Esophagus muscularis mucosa (tissue), 4 donors: ENCODE measurements around the gene ADAMTS13.

Experiments
- EP300 ChIP-seq: sonication (generic); formaldehyde crosslinking; IDR thresholded peaks from one replicate; pipeline ENCODE4 v1.6.1; 2017; ENCODE audit warnings: antibody characterized with exemption
- POLR2A ChIP-seq: fragments of 450-650 bp; IDR thresholded peaks from one replicate; pipeline ENCODE4 v1.6.1; 2017; ENCODE audit warnings: antibody characterized with exemption, moderate library complexity, mild to moderate bottlenecking, low read depth
- TF ChIP-seq, protein P1 (sequence below), 3 experiments: fragments of 200-600 bp in 2 of 3; fragments of 450-650 bp in 1 of 3; sonication (generic) in 2 of 3; IDR thresholded peaks; one replicate each; pipeline ENCODE4 v1.5.1; 2017 to 2019; ENCODE audit warnings: antibody characterized with exemption in 3 of 3, mild to moderate bottlenecking in 2 of 3, moderate library complexity in 1 of 3

DNA sequence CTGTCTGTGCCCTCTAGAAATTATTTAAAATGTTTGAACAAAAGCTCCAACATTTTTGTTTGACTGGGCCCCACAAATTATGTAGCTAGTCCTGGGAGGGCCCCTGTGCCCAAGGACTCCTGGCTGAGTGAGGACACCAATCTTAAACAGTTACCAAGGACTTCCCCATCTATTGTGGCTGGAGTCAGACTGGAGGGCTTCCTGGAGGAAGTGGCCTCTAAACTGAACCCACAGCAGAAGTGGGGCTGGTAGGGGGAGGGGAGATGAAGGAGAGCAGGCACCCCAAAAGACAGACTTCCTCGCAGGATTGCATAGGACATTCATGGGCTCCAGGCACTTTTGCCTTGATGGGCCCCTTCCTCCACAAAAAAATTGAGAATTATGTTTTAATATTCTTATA, 8.1 kb downstream of the ADAMTS13 start:
- TF ChIP-seq, protein P1, sequence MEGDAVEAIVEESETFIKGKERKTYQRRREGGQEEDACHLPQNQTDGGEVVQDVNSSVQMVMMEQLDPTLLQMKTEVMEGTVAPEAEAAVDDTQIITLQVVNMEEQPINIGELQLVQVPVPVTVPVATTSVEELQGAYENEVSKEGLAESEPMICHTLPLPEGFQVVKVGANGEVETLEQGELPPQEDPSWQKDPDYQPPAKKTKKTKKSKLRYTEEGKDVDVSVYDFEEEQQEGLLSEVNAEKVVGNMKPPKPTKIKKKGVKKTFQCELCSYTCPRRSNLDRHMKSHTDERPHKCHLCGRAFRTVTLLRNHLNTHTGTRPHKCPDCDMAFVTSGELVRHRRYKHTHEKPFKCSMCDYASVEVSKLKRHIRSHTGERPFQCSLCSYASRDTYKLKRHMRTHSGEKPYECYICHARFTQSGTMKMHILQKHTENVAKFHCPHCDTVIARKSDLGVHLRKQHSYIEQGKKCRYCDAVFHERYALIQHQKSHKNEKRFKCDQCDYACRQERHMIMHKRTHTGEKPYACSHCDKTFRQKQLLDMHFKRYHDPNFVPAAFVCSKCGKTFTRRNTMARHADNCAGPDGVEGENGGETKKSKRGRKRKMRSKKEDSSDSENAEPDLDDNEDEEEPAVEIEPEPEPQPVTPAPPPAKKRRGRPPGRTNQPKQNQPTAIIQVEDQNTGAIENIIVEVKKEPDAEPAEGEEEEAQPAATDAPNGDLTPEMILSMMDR (IDR thresholded peaks at IDR 0.05) = no peak
- TF ChIP-seq POLR2A = no peak
- TF ChIP-seq EP300 = no peak
